ENCODE data around the gene CHP1.
"Not testable (repeated sequence)": the region's sequence is repeated elsewhere in the genome, so short reads cannot be mapped to it uniquely, and the experiment has no call there.

The CHP1 gene

GRCh38 chr15:41304149-41304770, 73.2 kb downstream of the CHP1 start:
- peaks cover 14% of the 10 kb centered on the region for H3K4me1 Mint-ChIP-seq
- H3K27me3 Mint-ChIP-seq, result no peaks in the 10 kb centered on the region
- H3K36me3 Mint-ChIP-seq, result peaks cover 4% of the 10 kb centered on the region
- H3K9me3 Mint-ChIP-seq, result no peaks in the 10 kb centered on the region
- H3K4me3 Mint-ChIP-seq, result no peak overlapping the region
- no peak overlapping the region for H3K27ac Mint-ChIP-seq

GRCh38 chr15:41307679-41308078, 76.6 kb downstream of the CHP1 start:
- peaks cover 3% of the 10 kb centered on the region for H3K4me1 Mint-ChIP-seq
- H3K36me3 Mint-ChIP-seq, result no peaks in the 10 kb centered on the region
- H3K27ac Mint-ChIP-seq, result no peak overlapping the region
- H3K9me3 Mint-ChIP-seq, result no peaks in the 10 kb centered on the region
- H3K27me3 Mint-ChIP-seq, result no peaks in the 10 kb centered on the region
- H3K4me3 Mint-ChIP-seq, result no peak overlapping the region

DNA sequence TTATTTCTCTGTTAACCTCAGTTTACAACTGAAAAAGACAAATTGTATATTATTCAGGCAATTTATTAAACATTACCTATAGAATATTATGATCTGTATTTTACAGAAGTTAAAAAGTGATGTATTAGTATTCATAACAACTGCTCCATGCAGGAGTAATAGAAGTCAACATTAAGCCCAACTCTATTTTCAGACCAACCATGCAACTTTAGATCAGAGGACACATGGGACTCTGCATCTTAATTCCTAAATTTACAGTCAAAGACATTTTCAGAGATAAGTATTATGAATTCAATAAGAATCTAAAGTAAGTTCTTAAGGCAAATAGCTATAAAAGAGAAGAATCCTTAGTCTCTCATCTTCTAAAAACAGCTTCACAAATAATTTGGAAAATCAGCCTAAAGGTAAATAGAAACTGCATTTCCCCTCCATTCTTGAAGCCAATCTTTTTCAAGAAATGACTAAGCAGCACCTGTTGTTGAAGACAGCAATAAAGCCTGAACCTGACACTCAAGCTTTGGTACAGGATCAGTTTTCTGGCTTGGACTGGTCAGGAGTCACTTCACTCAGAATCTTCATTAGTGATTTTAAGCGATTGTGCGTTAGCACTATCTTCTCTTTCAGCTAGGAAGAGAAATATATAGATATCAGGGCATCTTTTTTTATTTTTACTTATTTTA, 78.3 kb downstream of the CHP1 start:
- no peaks in the 10 kb centered on the region for H3K36me3 Mint-ChIP-seq
- no peak overlapping the region for H3K4me3 Mint-ChIP-seq
- H3K27ac Mint-ChIP-seq, result no peak overlapping the region
- no peaks in the 10 kb centered on the region for H3K27me3 Mint-ChIP-seq
- no peaks in the 10 kb centered on the region for H3K9me3 Mint-ChIP-seq
- H3K4me1 Mint-ChIP-seq, result peaks cover 3% of the 10 kb centered on the region

DNA sequence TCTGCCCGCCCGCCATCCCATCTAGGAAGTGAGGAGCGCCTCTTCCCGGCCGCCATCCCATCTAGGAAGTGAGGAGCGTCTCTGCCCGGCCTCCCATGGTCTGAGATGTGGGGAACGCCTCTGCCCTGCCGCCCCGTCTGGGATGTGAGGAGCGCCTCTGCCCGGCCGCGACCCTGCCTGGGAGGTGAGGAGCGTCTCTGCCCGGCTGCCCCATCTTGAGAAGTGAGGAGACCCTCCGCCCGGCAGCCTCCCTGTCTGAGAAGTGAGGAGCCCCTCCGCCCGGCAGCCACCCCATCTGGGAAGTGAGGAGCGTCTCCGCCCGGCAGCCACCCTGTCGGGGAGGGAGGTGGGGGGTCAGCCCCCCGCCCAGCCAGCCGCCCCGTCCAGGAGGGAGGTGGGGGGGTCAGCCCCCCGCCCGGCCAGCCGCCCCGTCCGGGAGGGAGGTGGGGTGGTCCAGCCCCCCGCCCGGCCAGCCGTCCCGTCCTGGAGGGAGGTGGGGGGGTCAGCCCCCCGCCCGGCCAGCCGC, 89.8 kb downstream of the CHP1 start:
- not testable (repeated sequence) for H3K9me3 Mint-ChIP-seq

DNA sequence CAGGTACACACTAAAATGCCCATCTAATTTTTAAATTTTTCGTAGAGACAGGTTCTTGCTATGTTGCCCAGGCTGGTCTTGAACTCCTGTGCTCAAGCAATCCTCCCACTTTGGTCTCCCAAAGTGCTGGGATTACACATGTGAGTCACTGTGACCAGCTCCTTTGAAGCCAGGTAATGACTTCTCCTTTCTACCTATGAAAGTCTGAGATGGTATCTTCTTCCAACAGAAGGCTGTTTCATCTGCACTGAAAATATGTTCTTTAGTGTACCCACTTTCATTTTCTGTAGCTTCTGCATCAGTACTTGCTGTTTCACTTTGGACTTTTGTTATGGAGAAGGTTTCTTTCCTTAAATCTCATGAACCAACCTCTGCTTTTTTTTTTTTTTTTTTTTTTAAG, 92.5 kb downstream of the CHP1 start:
- Mint-ChIP-seq H3K27ac (no peak overlapping the region), H3K4me1 (peaks cover 4% of the 10 kb centered on the region), H3K36me3 (peaks cover 1% of the 10 kb centered on the region), H3K9me3 (no peaks in the 10 kb centered on the region), H3K27me3 (no peaks in the 10 kb centered on the region), H3K4me3 (no peak overlapping the region)

More for the DNA sequence above, 89.8 kb downstream of the CHP1 start:
- not testable (repeated sequence) for H3K4me1 Mint-ChIP-seq, H3K27me3 Mint-ChIP-seq, H3K36me3 Mint-ChIP-seq, H3K4me3 Mint-ChIP-seq, H3K27ac Mint-ChIP-seq

GRCh38 chr15:41331281-41331680, 100.2 kb downstream of the CHP1 start:
- H3K27ac Mint-ChIP-seq, result no peak overlapping the region
- H3K36me3 Mint-ChIP-seq, result no peaks in the 10 kb centered on the region
- peaks cover 23% of the 10 kb centered on the region for H3K4me1 Mint-ChIP-seq
- H3K9me3 Mint-ChIP-seq, result no peaks in the 10 kb centered on the region
- H3K4me3 Mint-ChIP-seq, result peak overlapping the region; percentile 100
- no peaks in the 10 kb centered on the region for H3K27me3 Mint-ChIP-seq

Measured in activated naive CD4-positive, alpha-beta T cell treated with anti-CD3 and anti-CD28 coated beads, Interleukin-2, amount 50 U/mL, for 24 hours (primary cell).